GM21619 (cell line): ENCODE data around the gene LFNG.
"Not testable (repeated sequence)": the region's sequence is repeated elsewhere in the genome, so short reads cannot be mapped to it uniquely, and the experiment has no call there.

ENCODE experiments used
- ATAC-seq: cut with Tn5 transposase; IDR thresholded peaks from one replicate; pipeline ENCODE4 v1.9.1; 2021; ENCODE audit not compliant: unreplicated experiment

LFNG gene

DNA sequence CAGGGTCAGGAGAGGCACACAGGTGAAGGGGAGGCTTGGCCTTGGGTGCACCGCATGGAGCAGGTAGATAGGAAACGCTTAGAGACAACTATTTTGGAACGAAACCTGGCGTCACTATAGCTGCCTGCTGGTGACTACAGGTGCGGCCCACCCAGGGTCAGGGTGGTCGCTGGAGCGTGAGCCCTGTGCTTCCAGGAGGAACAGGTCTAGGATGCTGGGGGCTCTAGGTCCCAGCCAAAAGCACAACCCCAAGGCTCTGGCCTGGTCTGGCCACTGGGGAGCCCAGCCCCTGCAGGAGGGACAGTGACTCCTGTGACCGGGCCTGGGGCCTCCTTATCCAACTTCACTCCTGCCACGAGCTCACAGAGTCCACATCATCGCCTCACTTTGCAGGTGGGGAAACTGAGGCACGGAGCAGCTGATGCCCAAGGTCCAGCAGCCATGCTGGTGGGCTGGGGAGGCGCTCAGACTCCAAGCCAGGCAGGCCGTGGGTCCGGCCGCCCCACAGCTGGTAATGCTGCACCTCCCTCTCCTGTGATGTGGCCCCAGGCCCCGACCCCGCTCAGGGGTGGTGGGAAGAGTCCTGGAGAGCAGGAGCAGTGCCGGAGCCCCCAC, 9.0 kb downstream of the LFNG start:
- peak; percentile 6 for ATAC-seq

DNA sequence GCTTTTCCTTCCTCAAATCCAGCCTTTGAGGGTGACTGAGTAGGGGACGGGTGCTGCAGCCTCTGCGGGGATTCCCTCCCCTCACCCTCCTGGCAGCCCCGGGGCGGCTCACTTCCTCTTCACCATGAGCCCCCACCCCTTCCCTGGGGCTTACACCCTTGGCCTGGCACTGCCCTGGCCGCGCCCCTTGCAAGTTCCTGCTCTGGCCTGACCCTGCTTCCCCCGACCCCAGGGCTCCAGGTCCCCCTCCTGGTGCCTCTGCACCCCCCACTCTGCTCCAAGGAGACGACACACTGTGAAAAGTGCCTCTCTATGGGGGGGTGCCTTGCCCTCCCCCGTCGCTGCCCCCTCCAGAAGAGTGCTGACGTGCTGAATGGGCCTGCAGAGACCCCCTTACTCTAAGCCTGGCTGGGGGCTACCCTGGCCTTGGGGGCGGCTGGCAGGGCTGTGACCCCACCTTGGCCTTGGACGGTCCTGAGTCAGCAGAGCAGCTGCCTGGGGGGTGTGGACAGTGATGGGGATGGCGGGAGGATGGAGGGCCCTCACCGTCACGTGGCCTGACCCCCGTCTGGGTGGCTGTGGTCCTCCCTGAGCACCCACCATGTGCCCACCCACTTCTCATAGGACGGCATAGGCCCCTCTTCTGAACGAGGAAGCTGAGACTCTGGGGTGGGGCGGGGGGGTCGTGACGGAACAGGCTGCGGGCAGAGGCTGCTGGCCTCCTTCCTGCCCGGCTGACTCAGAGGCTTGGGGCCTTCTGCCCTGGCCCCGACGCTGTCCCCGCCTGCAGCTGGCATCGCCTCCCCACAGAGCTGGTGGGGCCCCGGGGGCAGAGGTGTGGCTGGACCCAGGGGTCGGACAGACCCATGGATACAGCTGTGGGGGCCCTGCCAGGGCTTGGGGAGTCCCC, 9.8 kb downstream of the LFNG start:
- peak; percentile 52 for ATAC-seq

DNA sequence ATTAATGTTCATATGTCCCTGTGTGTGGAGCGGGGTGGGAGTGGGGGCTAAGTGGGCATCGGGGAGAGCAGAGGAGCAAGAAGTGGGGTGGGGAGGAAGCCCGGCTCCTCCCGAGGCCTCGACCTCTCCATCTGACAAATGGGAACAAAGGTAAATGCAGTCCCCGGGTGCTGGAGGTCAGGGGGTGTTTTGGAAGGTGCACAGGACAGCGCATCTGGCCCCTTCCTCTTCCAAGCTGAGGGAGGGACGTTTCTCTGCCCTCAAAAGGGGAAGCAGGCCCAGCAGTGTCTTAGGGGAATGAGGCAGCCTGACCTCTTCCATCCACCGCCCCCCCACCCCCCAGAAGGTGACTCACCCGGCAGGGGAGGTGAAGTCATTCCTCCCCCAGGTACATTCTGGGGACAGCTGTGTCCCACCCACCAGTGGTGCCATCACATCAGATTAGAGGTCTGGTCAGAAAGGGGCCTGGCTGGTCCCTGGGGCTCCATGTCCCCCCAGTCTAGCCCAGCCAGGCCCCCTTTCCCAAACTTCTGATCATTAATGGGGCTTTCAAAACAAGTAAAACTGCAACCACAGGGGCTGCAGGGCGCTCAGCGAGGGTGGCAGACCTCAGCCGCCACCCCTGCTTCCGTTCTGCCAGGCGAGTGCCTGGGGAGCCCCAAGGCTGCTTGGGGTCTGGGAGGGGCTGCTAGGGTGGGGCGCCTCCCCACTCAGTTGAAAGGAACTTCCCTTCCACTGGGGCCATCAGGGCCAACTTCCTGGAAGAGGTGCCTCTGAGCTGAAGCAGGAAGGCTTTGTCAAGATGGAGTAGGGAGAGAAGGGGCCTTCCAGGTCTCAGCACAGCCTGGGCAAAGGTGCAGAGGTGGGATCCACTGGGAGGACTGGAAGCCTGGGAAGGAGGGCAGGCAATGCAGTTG, 10.8 kb downstream of the LFNG start:
- ATAC-seq: peak; percentile 34

DNA sequence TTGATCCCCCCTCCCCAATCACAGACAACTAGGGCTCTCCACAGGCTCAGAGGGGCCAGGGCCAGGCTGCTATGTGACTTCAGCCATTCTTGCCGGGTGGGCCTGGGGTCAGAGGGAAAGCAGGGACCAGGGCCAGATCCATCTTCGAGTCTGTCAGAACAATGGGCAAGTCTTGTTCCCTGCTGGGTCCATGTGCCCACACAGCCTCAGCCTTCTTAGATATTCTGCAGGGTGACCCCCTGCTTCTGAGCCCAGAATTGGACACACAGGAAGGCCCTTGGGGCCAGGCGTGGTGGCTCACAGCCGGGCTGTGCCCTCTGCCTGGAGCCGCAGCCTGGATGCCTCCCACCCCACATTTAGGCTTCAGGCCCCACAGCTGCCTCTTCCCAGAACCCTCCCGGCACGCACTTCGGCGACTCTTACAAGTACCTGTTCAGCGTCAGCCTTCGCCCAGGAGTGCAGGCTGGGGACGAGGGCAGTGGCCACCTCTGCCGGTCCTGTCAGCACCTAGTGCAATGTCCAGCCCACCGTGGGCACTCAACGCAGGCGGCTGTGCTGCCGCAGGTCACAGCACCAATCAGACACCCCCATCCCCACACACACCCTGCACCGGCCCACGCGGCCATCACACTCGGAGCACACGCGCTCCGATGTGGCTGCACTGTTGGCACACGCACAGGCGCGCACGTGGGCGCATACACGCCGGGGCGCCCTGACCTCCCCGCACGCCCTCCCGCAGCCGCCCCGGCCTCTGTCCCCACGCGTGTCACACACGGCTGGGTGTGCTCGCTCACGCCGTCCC, 11.6 kb downstream of the LFNG start:
- ATAC-seq: not testable (repeated sequence)

DNA sequence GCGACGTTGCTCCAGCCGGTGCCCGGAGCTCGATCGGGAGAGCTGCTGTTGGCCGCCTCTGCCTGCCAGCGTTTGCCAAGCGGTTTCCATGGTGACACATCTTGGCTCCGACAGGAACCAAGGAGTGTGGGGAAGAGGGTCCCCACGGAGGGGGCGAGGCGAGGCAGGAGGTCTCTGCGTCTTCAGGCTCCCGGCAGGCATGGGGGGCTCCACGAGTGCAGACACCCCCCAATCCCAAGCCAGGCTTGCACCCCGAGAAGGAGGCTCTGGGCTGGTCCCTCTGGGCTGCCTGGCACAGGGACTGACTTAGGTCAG, 12.2 kb downstream of the LFNG start:
- ATAC-seq: not testable (repeated sequence)

DNA sequence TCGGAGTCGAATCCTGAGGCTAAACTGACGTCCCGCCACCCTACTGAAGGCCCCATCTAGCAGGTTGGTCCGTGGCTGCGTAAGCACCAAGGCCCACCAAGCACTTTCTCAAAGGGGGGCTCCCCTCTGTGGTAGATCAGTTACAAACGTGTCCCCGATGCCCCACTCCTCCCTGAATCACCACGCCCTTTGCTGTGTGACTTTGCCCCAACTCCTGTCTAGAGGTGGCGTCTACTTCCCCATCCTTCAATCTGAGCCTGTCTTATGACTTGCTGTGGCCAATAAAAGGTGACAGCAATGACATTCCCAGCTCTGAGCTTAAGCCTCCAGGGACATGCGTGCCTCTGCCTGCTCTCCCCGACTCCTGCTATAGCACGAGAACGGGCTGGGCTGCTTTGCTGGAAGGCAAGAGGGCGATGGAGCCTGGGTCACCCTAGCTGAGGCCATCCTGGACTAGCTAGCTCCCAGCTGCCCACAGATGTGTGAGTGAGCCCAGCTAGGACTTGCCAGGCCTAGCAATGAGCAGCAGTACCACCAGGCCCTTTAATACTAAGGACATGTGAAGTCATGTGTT, 12.7 kb downstream of the LFNG start:
- not testable (repeated sequence) for ATAC-seq

DNA sequence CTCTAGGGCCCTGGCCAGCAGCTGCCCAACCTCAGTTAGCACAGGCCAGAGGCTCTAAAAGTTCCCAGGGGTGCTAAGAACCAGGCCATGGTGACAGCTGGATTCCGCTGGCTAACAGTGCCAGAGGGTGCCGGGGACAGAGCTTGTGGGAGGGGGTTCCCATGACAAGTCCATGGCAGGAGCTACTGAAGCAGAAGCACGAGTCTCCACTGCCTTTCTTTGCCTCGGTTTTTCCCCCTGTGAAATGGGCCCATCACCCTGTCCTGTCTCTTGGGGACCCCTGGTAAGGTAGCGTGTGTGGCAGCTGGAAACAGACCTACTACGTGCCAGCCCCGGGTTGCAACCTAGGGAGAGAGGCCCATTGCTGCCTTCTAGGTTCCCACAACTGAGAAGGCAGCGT, 13.2 kb downstream of the LFNG start:
- ATAC-seq: not testable (repeated sequence)

DNA sequence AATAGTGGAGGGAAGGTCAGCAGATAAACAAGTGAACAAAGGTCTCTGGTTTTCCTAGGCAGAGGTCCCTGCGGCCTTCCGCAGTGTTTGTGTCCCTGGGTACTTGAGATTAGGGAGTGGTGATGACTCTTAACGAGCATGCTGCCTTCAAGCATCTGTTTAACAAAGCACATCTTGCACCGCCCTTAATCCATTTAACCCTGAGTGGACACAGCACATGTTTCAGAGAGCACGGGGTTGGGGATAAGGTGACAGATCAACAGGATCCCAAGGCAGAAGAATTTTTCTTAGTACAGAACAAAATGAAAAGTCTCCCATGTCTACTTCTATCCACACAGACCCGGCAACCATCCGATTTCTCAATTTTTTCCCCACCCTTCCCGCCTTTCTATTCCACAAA, 14.0 kb downstream of the LFNG start:
- not testable (repeated sequence) for ATAC-seq

DNA sequence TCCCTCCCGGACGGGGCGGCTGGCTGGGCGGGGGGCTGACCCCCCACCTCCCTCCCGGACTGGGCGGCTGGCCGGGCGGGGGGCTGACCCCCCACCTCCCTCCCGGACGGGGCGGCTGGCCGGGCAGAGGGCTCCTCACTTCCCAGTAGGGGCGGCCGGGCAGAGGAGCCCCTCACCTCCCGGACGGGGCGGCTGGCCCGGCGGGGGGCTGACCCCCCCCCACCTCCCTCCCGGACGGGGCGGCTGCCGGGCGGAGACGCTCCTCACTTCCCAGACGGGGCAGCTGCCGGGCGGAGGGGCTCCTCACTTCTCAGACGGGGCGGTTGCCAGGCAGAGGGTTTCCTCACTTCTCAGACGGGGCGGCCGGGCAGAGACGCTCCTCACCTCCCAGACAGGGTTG, 14.6 kb downstream of the LFNG start:
- not testable (repeated sequence) for ATAC-seq

DNA sequence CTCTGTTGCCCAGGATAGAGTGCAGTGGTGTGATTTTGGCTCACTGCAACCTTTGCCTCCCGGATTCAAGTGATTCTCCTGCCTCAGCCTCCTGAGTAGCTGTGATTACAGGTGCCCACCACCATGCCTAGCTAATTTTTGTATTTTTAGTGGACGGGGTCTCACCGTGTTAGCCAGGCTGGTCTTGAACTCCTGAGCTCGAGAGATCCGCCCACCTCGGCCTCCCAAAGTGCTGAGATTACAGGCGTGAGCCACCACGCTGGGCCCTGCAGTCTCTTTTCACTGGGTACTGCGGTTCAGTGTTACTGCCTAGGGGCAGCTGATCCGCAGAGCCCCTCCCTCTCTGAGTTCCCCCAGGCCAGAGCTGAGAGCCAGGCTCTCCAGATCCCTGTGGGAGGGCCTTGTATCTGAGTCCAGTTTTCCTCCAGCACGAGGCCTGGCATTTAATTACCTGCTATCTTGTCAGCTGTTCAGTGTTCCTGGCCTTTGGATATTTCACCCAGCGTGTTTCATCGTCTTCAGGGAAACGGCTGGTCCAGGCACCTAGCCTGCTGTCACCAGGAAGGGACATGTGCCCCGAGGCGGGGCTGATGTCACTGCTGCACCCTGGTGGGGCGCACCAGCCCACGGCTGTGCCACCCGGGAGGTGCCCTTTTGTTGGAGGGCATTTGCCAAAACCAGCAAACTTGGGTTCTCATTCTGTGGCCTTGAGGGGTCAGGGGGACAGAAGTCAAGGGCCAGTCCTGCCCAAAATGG, 16.5 kb downstream of the LFNG start:
- ATAC-seq: not testable (repeated sequence)

DNA sequence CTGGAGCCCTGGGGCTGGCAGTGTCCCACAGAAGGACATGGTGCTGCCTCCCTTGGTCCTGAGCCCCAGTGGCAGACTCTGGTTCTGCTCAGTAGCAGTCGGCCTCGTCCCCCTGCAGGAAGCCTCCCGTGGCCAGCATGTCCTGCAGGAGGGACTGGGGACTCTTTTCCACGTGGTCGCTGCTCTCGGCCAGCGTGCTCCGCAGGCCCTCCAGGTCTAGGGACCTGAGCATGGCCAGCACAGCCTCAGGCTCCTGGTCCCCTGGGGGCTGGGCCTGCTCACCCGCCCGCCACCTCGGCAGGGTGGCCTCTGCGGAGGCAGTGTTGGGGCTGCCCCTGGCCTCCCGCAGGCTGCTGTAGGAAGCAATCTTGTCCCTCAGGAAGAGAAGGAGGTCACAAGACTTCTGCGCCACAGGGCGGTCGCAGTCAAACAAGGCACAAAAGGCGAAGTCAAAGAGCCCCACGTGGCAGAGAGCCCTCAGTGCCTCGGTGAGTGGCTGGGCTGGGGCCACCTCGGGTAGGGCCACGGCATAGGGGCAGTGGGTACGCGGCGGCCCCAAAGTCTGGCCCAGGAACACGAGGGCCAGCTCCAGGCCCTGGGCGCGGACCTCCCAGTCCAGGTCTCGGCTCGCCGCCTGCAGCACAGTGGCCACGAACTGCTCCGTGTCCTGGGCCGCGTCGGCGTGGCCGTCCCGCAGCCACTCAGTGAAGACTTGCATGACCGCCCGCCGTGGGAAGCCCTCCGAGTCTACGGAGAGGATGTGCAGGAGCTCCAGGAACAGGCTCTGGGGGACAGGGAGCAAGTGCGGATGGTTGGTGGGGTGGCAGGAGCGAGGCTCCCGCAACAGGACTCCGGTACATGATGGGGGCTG, 18.6 kb downstream of the LFNG start:
- no peak for ATAC-seq

DNA sequence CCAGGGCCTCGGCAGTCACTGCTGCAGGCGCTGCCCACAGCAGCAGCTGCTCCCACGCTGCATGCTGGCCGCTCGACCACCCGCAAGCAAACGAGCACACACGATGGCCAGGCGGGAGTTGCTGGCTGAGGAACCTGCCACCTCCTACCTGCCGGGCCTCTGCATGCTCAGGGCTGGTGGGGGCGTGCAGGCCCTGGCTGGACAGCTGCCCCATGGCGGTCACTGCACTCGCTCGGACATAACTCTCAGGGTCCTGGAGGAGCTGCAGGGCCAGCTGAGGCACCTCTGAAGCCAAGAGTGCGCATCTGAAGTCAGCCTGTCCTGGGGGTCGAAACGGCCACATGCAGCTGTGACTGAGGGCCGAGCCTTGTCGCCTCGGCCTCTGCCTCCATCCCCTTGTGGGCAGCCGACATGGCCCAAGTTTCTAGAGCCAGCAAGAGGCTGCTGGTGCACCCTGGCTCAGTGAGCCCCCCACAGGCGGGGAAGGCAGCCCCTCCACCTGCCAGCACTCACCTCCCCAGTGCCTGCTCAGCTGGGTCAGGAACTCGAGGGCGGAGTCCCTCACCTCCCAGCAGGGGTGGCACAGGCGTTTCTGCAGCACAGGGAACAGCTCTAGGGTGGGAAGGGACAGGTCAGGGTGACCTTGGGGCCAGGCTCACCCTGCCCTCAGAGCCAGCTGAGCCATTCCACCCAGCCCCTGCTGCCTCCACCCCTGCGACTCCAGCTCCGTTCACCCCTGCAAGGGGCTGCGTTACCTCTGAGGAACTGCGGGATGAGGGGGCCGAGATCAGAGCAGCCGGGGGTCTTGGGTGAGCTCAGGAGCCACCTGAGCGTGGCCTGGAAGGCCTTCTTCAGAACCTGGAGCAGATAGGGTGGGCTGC, 19.7 kb downstream of the LFNG start:
- no peak for ATAC-seq

DNA sequence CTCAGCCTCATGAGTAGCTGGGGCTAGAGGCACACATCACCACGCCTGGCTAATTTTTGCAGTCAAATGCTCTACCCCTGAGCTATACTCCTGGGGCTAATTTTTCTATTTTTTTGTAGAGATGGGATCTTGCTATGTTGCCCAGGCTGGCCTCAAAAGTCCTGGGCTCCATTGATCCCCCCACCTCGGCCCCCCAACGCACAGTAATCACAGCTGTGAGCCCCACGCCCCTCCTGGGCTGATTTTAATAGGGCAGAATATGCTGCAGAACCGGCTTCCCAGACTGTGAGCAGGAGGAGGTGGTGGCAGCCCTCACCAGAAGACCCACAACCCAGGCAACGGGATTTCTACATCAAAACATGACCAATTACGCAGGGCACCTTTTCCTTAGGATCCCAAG, 20.6 kb downstream of the LFNG start:
- no peak for ATAC-seq

DNA sequence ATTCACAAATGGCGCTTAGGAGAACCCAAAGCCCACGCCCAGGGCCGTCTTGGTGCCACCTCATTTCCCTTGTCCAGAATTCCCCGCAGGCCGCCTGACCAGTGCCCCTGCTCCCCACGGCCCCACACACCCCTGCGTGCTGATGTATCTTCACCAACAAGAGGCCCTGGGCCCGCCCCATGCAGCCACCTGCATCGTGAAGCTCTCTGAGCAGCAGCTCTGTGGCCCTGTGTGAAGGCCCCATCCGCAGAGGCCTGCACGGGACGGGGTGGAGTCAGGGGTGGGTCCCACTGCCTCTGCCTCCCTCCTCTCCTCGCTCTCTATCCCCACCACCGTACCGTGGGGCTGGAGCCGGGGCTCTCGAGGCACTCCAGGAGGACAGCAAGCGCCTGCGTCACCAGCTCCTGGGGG, 21.1 kb downstream of the LFNG start:
- ATAC-seq: no peak

DNA sequence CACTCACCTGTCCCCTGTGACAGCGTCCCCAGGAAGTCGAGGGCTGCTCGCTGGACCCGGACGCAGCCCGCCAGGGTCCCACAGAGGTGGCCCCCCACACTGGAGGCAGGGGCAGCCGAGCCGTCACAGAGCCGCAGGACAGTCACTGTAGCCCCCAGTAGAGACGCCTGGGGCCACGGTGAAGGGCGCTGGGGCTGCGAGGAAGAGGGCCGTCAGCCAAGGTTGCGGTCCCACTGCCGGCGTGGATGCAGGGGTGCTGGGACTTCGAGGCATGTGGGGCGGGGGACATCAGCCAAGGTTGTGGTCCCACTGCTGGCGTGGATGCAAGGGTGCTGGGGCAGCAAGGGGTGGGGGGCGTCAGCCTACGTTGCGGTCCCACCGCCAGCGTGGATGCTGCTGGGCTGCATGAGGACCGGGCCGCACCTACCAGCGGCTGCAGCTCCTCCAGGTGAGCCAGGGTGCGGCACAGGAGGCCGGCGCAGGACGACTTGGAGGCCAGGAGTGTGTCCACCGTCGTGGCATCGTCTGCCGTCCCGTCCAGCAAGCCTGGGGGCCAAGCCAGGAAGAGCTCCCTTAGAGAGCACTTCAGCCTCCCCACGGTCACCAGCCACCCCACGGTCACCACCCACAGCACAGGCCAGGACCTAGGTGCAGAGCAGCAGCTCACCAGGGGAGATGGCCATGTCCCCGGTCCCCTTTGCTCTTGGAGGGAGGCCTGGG, 21.9 kb downstream of the LFNG start:
- no peak for ATAC-seq

DNA sequence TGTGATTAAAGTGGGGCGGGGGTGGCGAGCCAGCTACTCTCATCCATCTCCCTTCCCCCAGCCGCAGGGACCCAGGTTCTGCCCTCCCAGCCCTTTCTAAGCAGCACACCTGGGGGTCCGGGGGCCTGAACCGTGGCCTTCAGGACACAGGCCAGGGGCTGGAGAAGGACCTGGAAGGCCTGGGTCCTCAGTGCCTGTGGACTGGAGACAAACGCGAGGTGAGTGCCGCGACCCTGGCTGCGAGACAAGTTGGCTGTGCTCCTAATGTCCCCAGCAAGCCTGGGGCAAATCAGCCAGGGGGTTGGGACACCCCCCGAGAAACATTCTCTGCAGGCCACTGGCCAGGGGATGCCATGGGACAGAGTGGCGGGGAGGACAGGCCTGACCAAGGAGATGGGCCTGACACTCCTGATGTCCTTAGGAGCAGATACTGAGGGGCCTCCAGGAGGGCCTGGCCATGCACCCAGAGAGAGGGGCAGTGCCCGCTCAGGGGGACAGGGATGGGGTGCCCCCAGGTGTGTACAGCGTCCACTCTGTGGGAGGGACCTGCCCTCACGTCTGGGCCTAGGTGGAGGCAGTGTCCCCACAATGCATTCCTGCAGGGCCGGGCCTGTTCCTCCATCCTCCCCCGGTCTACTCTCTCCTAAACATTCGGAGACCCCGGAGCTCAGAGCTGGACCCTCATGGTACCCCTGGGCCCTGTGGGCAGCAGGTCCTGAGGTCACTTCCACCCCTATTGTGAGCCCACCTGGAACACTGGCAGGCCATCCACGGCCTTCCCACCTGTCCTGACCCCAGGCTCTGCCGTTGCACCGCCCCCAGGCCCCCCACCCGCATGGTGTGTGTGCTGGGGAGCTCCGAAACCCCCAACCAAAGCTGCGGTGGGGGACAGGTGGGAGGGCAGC, 22.7 kb downstream of the LFNG start:
- ATAC-seq: no peak
